NCI-H1092 (cell line): ENCODE data around the gene SPATA31C2.
"Not testable (repeated sequence)": the region's sequence is repeated elsewhere in the genome, so short reads cannot be mapped to it uniquely, and the experiment has no call there.

Experiments
- DNase-seq: peaks from one replicate; lab custom pipeline; 2025; lab: John Stamatoyannopoulos, UW

SPATA31C2 gene

GRCh38 chr9:88138375-88138774 lies at the start of gene SPATA31C2:
Gene SPATA31C2, minus strand, starts transcription at chr9:88138475. Its CDS starts 29 bp downstream, at chr9:88138446.
- not testable (repeated sequence) for DNase-seq

GRCh38 chr9:88187631-88188030 lies 49.4 kb upstream of the SPATA31C2 start:
- DNase-seq, result no peak

GRCh38 chr9:88186495-88187110 lies 48.3 kb upstream of the SPATA31C2 start:
- DNase-seq, result no peak

GRCh38 chr9:88184976-88185375 lies 46.7 kb upstream of the SPATA31C2 start:
- peak; percentile 16 for DNase-seq

GRCh38 chr9:88183798-88184495 lies 45.7 kb upstream of the SPATA31C2 start:
- DNase-seq, result no peak

GRCh38 chr9:88182501-88182900 lies 44.2 kb upstream of the SPATA31C2 start:
- DNase-seq, result no peak

GRCh38 chr9:88180081-88180765 lies 41.9 kb upstream of the SPATA31C2 start:
- no peak for DNase-seq

GRCh38 chr9:88179062-88179521 lies 40.8 kb upstream of the SPATA31C2 start:
- DNase-seq, result no peak

- no peak for DNase-seq
These were observed 40.4 kb upstream of the SPATA31C2 start for GRCh38 chr9:88178641-88179040.

- DNase-seq, result no peak
These were observed 39.1 kb upstream of the SPATA31C2 start for GRCh38 chr9:88177371-88177770.

- DNase-seq, result no peak
These were observed 36.0 kb upstream of the SPATA31C2 start for GRCh38 chr9:88174324-88174723.

- DNase-seq, result peak; percentile 30
These were observed 35.2 kb upstream of the SPATA31C2 start for GRCh38 chr9:88173378-88173999.

GRCh38 chr9:88169700-88170099 lies 31.4 kb upstream of the SPATA31C2 start:
- no peak for DNase-seq

- DNase-seq, result no peak
These were observed 30.3 kb upstream of the SPATA31C2 start for GRCh38 chr9:88168564-88168963.

GRCh38 chr9:88166660-88167059 lies 28.4 kb upstream of the SPATA31C2 start:
- DNase-seq, result no peak

- no peak for DNase-seq
These were observed 26.6 kb upstream of the SPATA31C2 start for GRCh38 chr9:88164850-88165249.

- DNase-seq, result no peak
These were observed 22.9 kb upstream of the SPATA31C2 start for GRCh38 chr9:88161144-88161543.

GRCh38 chr9:88143957-88144625 lies 5.8 kb upstream of the SPATA31C2 start:
- no peak for DNase-seq

- no peak for DNase-seq
These were observed 4.9 kb upstream of the SPATA31C2 start for GRCh38 chr9:88143179-88143578.

- DNase-seq, result not testable (repeated sequence)
These were observed 4.7 kb downstream of the SPATA31C2 start for GRCh38 chr9:88133552-88133951.

- not testable (repeated sequence) for DNase-seq
These were observed 8.7 kb downstream of the SPATA31C2 start for GRCh38 chr9:88129556-88129955.
